Activated CD4-positive, alpha-beta memory T cell treated with anti-CD3 and anti-CD28 coated beads, Interleukin-2, amount 10 ng/mL, durations not matched to agents 7 days and 5 days (primary cell): Measurements from ENCODE around the gene BSND. TPM values are rescaled to one million over a fixed set of nuclear protein-coding genes. Genes with fewer than 3 reads are reported as not detected.

Source experiments
- CTCF ChIA-PET: fragments of 350-600 bp; sonication (Branson Sonifier 250); formaldehyde crosslinking; loops from one replicate; lab custom pipeline; 2021; ENCODE audit warnings: antibody characterized with exemption, inconsistent platforms; lab: Charles Lee
- POLR2A ChIA-PET: fragments of 350-600 bp; sonication (Branson Sonifier 250); formaldehyde crosslinking; loops from one replicate; lab custom pipeline; 2021; ENCODE audit warnings: antibody characterized with exemption; lab: Charles Lee
- DNase-seq: peaks from one replicate; pipeline ENCODE4 v3.0.0-alpha.2; 2020
- H3K27ac Mint-ChIP-seq: one replicate; pipeline ENCODE4 v1.8.0; 2021; ENCODE audit warnings: mild to moderate bottlenecking, mixed read lengths
- H3K27me3 Mint-ChIP-seq: one replicate; pipeline ENCODE4 v1.8.0; 2021; ENCODE audit warnings: mixed read lengths
- H3K36me3 Mint-ChIP-seq: one replicate; pipeline ENCODE4 v1.8.0; 2021; ENCODE audit warnings: low read depth, mixed read lengths
- H3K4me1 Mint-ChIP-seq: one replicate; pipeline ENCODE4 v1.8.0; 2021; ENCODE audit warnings: mixed read lengths
- H3K4me3 Mint-ChIP-seq: one replicate; pipeline ENCODE4 v1.8.0; 2021; ENCODE audit warnings: mild to moderate bottlenecking, mixed read lengths
- H3K9me3 Mint-ChIP-seq: one replicate; pipeline ENCODE4 v1.8.0; 2021; ENCODE audit warnings: mixed read lengths
- total RNA-seq, 2 experiments: library from RNA; stranded (reverse); gene quantifications; one replicate each; pipeline ENCODE4 v1.2.3, GENCODE V29; 2021

The BSND gene
- total RNA-seq, 2 experiments from 2014 or later: 0.08 to 0.13 TPM

- ChIA-PET CTCF (no interaction called here), POLR2A (no interaction called here)
- Mint-ChIP-seq H3K4me1 (no peaks in the 10 kb centered on the region), H3K27ac (no peak overlapping the region), H3K9me3 (no peaks in the 10 kb centered on the region), H3K36me3 (no peaks in the 10 kb centered on the region), H3K4me3 (no peak overlapping the region), H3K27me3 (peaks cover 3% of the 10 kb centered on the region)
- no peak for DNase-seq
These were observed 48.9 kb downstream of the BSND start for GRCh38 chr1:55047611-55048010.

- H3K9me3 Mint-ChIP-seq: no peaks in the 10 kb centered on the region
- no peak overlapping the region for H3K27ac Mint-ChIP-seq
- ChIA-PET CTCF (interaction anchor here (2.1 kb wide), 1 partner anchor 104 kb away, joined by 6 read pairs; no protein-coding TSS in a partner anchor), POLR2A (no interaction called here)
- H3K36me3 Mint-ChIP-seq: no peaks in the 10 kb centered on the region
- DNase-seq: no peak
- H3K4me3 Mint-ChIP-seq: no peak overlapping the region
- no peaks in the 10 kb centered on the region for H3K27me3 Mint-ChIP-seq
- H3K4me1 Mint-ChIP-seq: no peaks in the 10 kb centered on the region
These were observed 49.9 kb downstream of the BSND start for GRCh38 chr1:55048453-55049270.

- Mint-ChIP-seq H3K9me3 (no peaks in the 10 kb centered on the region), H3K27me3 (no peaks in the 10 kb centered on the region), H3K4me1 (no peaks in the 10 kb centered on the region), H3K4me3 (no peak overlapping the region), H3K36me3 (no peaks in the 10 kb centered on the region), H3K27ac (no peak overlapping the region)
- ChIA-PET POLR2A (no interaction called here), CTCF (interaction anchor here (2.1 kb wide), 1 partner anchor 104 kb away, joined by 6 read pairs; no protein-coding TSS in a partner anchor)
- no peak for DNase-seq
These were observed 50.7 kb downstream of the BSND start for GRCh38 chr1:55049271-55049913.

GRCh38 chr1:55049914-55050278 is 51.2 kb downstream of the BSND start:
- ChIA-PET CTCF (interaction anchor here (2.1 kb wide), 1 partner anchor 105 kb away, joined by 6 read pairs; no protein-coding TSS in a partner anchor), POLR2A (no interaction called here)
- H3K9me3 Mint-ChIP-seq: no peaks in the 10 kb centered on the region

GRCh38 chr1:55050283-55050682 is 51.5 kb downstream of the BSND start:
- DNase-seq: no peak
- Mint-ChIP-seq H3K4me1 (no peaks in the 10 kb centered on the region), H3K9me3 (no peaks in the 10 kb centered on the region), H3K27ac (no peak overlapping the region), H3K36me3 (no peaks in the 10 kb centered on the region), H3K4me3 (no peak overlapping the region), H3K27me3 (no peaks in the 10 kb centered on the region)
- POLR2A ChIA-PET: no interaction called here
- CTCF ChIA-PET: interaction anchor here (2.1 kb wide), 1 partner anchor 105 kb away, joined by 6 read pairs; no protein-coding TSS in a partner anchor

More at GRCh38 chr1:55049914-55050278, 51.2 kb downstream of the BSND start:
- DNase-seq: no peak
- Mint-ChIP-seq H3K36me3 (no peaks in the 10 kb centered on the region), H3K4me3 (no peak overlapping the region), H3K27ac (no peak overlapping the region), H3K4me1 (no peaks in the 10 kb centered on the region), H3K27me3 (no peaks in the 10 kb centered on the region)

- H3K4me1 Mint-ChIP-seq: no peaks in the 10 kb centered on the region
- DNase-seq: no peak
- ChIA-PET POLR2A (no interaction called here), CTCF (interaction anchor here (0.6 kb wide), 1 partner anchor 101 kb away, joined by 4 read pairs; no protein-coding TSS in a partner anchor)
- no peaks in the 10 kb centered on the region for H3K36me3 Mint-ChIP-seq
- no peak overlapping the region for H3K4me3 Mint-ChIP-seq
- H3K9me3 Mint-ChIP-seq: no peaks in the 10 kb centered on the region
- no peak overlapping the region for H3K27ac Mint-ChIP-seq
- H3K27me3 Mint-ChIP-seq: no peaks in the 10 kb centered on the region
These were observed 52.4 kb downstream of the BSND start for GRCh38 chr1:55051169-55051568.

- Mint-ChIP-seq H3K4me1 (no peaks in the 10 kb centered on the region), H3K36me3 (no peaks in the 10 kb centered on the region), H3K9me3 (no peaks in the 10 kb centered on the region), H3K27me3 (no peaks in the 10 kb centered on the region), H3K4me3 (no peak overlapping the region), H3K27ac (no peak overlapping the region)
- DNase-seq: no peak
- ChIA-PET CTCF (interaction anchor here (0.6 kb wide), 1 partner anchor 101 kb away, joined by 4 read pairs; no protein-coding TSS in a partner anchor), POLR2A (no interaction called here)
These were observed 52.9 kb downstream of the BSND start for GRCh38 chr1:55051621-55052020.

GRCh38 chr1:55052221-55053142 is 53.7 kb downstream of the BSND start:
- Mint-ChIP-seq H3K36me3 (no peaks in the 10 kb centered on the region), H3K4me1 (no peaks in the 10 kb centered on the region), H3K9me3 (no peaks in the 10 kb centered on the region), H3K27ac (no peak overlapping the region), H3K4me3 (no peak overlapping the region), H3K27me3 (no peaks in the 10 kb centered on the region)
- CTCF ChIA-PET: interaction anchor here (1.2 kb wide), 1 partner anchor 31 kb away, joined by 3 read pairs; no protein-coding TSS in a partner anchor
- DNase-seq: no peak
- POLR2A ChIA-PET: no interaction called here

GRCh38 chr1:55053265-55053954 is 54.7 kb downstream of the BSND start:
- ChIA-PET CTCF (interaction anchor here (1.2 kb wide), 1 partner anchor 32 kb away, joined by 3 read pairs; no protein-coding TSS in a partner anchor), POLR2A (no interaction called here)
- Mint-ChIP-seq H3K4me3 (no peak overlapping the region), H3K36me3 (no peaks in the 10 kb centered on the region), H3K27me3 (no peaks in the 10 kb centered on the region), H3K4me1 (no peaks in the 10 kb centered on the region), H3K9me3 (no peaks in the 10 kb centered on the region), H3K27ac (no peak overlapping the region)
- DNase-seq: no peak

- no peak for DNase-seq
- Mint-ChIP-seq H3K27ac (no peak overlapping the region), H3K27me3 (no peaks in the 10 kb centered on the region), H3K9me3 (no peaks in the 10 kb centered on the region), H3K4me3 (no peak overlapping the region), H3K36me3 (no peaks in the 10 kb centered on the region), H3K4me1 (no peaks in the 10 kb centered on the region)
- POLR2A ChIA-PET: no interaction called here
- CTCF ChIA-PET: no interaction called here
These were observed 55.7 kb downstream of the BSND start for GRCh38 chr1:55054396-55054795.

GRCh38 chr1:55055084-55055882 is 56.5 kb downstream of the BSND start:
- Mint-ChIP-seq H3K4me1 (peaks cover 2% of the 10 kb centered on the region), H3K27me3 (no peaks in the 10 kb centered on the region), H3K36me3 (no peaks in the 10 kb centered on the region), H3K27ac (no peak overlapping the region), H3K9me3 (no peaks in the 10 kb centered on the region), H3K4me3 (no peak overlapping the region)
- CTCF ChIA-PET: no interaction called here
- POLR2A ChIA-PET: no interaction called here
- DNase-seq: no peak
